B cell (primary cell): ENCODE measurements around the gene BMF. TPM values are rescaled to one million over a fixed set of nuclear protein-coding genes. Genes with fewer than 3 reads are reported as not detected.

Experiments used
- ATAC-seq: fragments of 200-7000 bp; cut with Tn5 transposase; one replicate; pipeline ENCODE4 v1.10.0; 2021; ENCODE audit warnings: low read depth, mild to moderate bottlenecking, moderate number of reproducible peaks, moderate library complexity
- CTCF ChIA-PET: fragments of 350-600 bp; sonication (Branson Sonifier 250); formaldehyde crosslinking; loops from one replicate; lab custom pipeline; 2021; ENCODE audit warnings: antibody characterized with exemption, inconsistent platforms; lab: Charles Lee
- POLR2A ChIA-PET: fragments of 350-600 bp; sonication (Branson Sonifier 250); formaldehyde crosslinking; loops from one replicate; lab custom pipeline; 2021; ENCODE audit warnings: antibody characterized with exemption; lab: Charles Lee
- DNase-seq: peaks from one replicate; pipeline ENCODE4 v3.0.0; 2013
- H2AFZ ChIP-seq: 2 replicates; pipeline ENCODE4 v1.6.1; 2012; ENCODE audit warnings: mild to moderate bottlenecking, low read depth, low read length; ENCODE audit not compliant: insufficient read depth, poor library complexity, severe bottlenecking
- H3K27ac ChIP-seq, 2 donors: 1 replicate in 1 of 2; 2 replicates in 1 of 2; pipeline ENCODE4 v1.5.1; 2012 to 2013; ENCODE audit warnings: low read length in 2 of 2, mild to moderate bottlenecking in 2 of 2, moderate library complexity in 1 of 2
- H3K27me3 ChIP-seq, 4 experiments: fragments of 200-600 bp in 1 of 4; sonication (generic) in 1 of 4; replicated peaks in 1 of 4; 1 replicate in 2 of 4; 2 replicates in 2 of 4; pipeline versions ENCODE4 v1.6.1 to v1.7.0; 2013 to 2016; ENCODE audit warnings: low read length in 3 of 4, mild to moderate bottlenecking in 2 of 4, mixed read lengths in 1 of 4, moderate library complexity in 1 of 4; ENCODE audit not compliant: insufficient read depth in 4 of 4, control insufficient read depth in 3 of 4; ENCODE audit errors: control extremely low read depth in 1 of 4
- H3K36me3 ChIP-seq, 2 experiments: replicated peaks in 1 of 2; 1 replicate in 1 of 2; 2 replicates in 1 of 2; pipeline versions ENCODE4 v1.6.1 to v1.7.1; 2013; ENCODE audit warnings: low read length in 1 of 2; ENCODE audit not compliant: insufficient read depth in 2 of 2, control insufficient read depth in 1 of 2; ENCODE audit errors: control extremely low read depth in 1 of 2, extremely low read depth in 1 of 2
- H3K4me1 ChIP-seq, 2 donors: fragments of 200-600 bp in 1 of 2; sonication (generic) in 1 of 2; 1 replicate in 1 of 2; 2 replicates in 1 of 2; pipeline versions ENCODE4 v1.5.1 to v1.6.1; 2013 to 2017; ENCODE audit warnings: low read length in 2 of 2; ENCODE audit not compliant: control insufficient read depth in 2 of 2, insufficient read depth in 2 of 2
- H3K4me2 ChIP-seq: replicated peaks from 2 replicates; pipeline ENCODE3; 2012; ENCODE audit warnings: mild to moderate bottlenecking, low read depth, low read length; ENCODE audit not compliant: poor library complexity, severe bottlenecking
- H3K4me3 ChIP-seq, 5 experiments: fragments of 200-600 bp in 1 of 5; sonication (generic) in 1 of 5; 1 replicate in 3 of 5; 2 replicates in 2 of 5; pipeline versions ENCODE4 v1.5.1 to v1.7.0; 2011 to 2016; ENCODE audit warnings: low read length in 4 of 5, mild to moderate bottlenecking in 4 of 5, low read depth in 2 of 5, control low read depth in 1 of 5, moderate library complexity in 1 of 5; ENCODE audit not compliant: insufficient read depth in 1 of 5; ENCODE audit errors: control extremely low read depth in 1 of 5, extremely low read depth in 1 of 5
- H3K79me2 ChIP-seq: fragments of 200-600 bp; sonication (generic); one replicate; pipeline ENCODE4 v1.6.0; 2016; ENCODE audit warnings: low read length; ENCODE audit not compliant: control insufficient read depth, insufficient read depth
- H3K9ac ChIP-seq: fragments of 200-600 bp; sonication (generic); 2 replicates; pipeline ENCODE4 v1.6.1; 2017; ENCODE audit warnings: mild to moderate bottlenecking, low read length, moderate library complexity
- H3K9me3 ChIP-seq, 3 donors: one replicate each; pipeline versions ENCODE4 v1.6.1 to v1.7.1; 2013; ENCODE audit warnings: low read length in 2 of 3; ENCODE audit not compliant: control insufficient read depth in 2 of 3, insufficient read depth in 1 of 3; ENCODE audit errors: control extremely low read depth in 1 of 3
- H4K20me1 ChIP-seq: 2 replicates; pipeline ENCODE4 v1.6.0; 2012; ENCODE audit warnings: mild to moderate bottlenecking, low read length; ENCODE audit not compliant: insufficient read depth, control insufficient read depth, poor library complexity, severe bottlenecking
- H3K27ac Mint-ChIP-seq: one replicate; pipeline ENCODE4 v1.8.0; 2021; ENCODE audit warnings: mixed read lengths
- H3K27me3 Mint-ChIP-seq: one replicate; pipeline ENCODE4 v1.8.0; 2021; ENCODE audit warnings: mixed read lengths
- H3K4me1 Mint-ChIP-seq: one replicate; pipeline ENCODE4 v1.8.0; 2021; ENCODE audit warnings: mixed read lengths
- H3K4me3 Mint-ChIP-seq: one replicate; pipeline ENCODE4 v1.8.0; 2021; ENCODE audit warnings: mixed read lengths
- H3K9me3 Mint-ChIP-seq: one replicate; pipeline ENCODE4 v1.8.0; 2022; ENCODE audit warnings: mixed read lengths; ENCODE audit not compliant: insufficient read depth
- CTCF ChIP-seq: fragments of 200-600 bp; IDR thresholded peaks from one replicate; pipeline ENCODE4 v1.8.0; 2022; ENCODE audit warnings: antibody characterized with exemption, mild to moderate bottlenecking
- EZH2 ChIP-seq: IDR thresholded peaks from 2 replicates; pipeline ENCODE4 v1.6.1; 2012; ENCODE audit warnings: borderline replicate concordance, low read depth, mild to moderate bottlenecking, moderate library complexity, low read length; ENCODE audit not compliant: insufficient read depth, poor library complexity, severe bottlenecking
- WGBS: methylation state at CpG from one replicate; pipeline ENCODE4 v1.1.5; 2013; ENCODE audit warnings: missing lambda C conversion rate; ENCODE audit not compliant: insufficient coverage; 5-methylcytosine and 5-hydroxymethylcytosine counted together
- intact Hi-C: fragments of 100-400 bp; cut with micrococcal nuclease; formaldehyde crosslinking; loops from one replicate; pipeline ENCODE4 v1.10.0; 2022
- polyA plus RNA-seq: library from polyadenylated mRNA; depleted of rRNA; stranded (reverse); fragments of >200 nt; gene quantifications from 2 replicates; pipeline ENCODE4 v1.2.3, GENCODE V29; 2012
- total RNA-seq, 2 donors: library from RNA; stranded (reverse); fragments of 120-200 nt in 1 of 2; gene quantifications; 1 replicate in 1 of 2; 2 replicates in 1 of 2; pipeline versions ENCODE4 v1.2.3 to v1.2.4, GENCODE V29; 2013 to 2022

BMF gene
- total and polyA plus RNA-seq, 2 donors (not counting 1 experiment from before 2014, with no cell fraction given), result 43.2 to 343 TPM

GRCh38 chr15:40046721-40047414, 61.8 kb downstream of the BMF start:
- Histone ChIP-seq H3K9ac (no peak overlapping the region), H3K36me3 (no peaks in the 10 kb centered on the region), H3K9me3 (no peaks in the 10 kb centered on the region), H4K20me1 (no peaks in the 10 kb centered on the region), H3K79me2 (peaks cover 18% of the 10 kb centered on the region), H3K4me2 (peak overlapping the region; percentile 53), H3K4me3 (no peak overlapping the region), H2AFZ (peak overlapping the region; percentile 55), H3K27me3 (no peaks in the 10 kb centered on the region), H3K27ac (peak overlapping the region in 1 of 2 donors; percentile 52), H3K4me1 (peaks cover 59 to 66% of the 10 kb centered on the region in 2 donors)
- intact Hi-C loops, result loop anchor here (5.0 kb wide), 1 partner anchor 275 kb away; the partner anchor contains the start of gene INAFM2
- POLR2A ChIA-PET, result interaction anchor here (0.8 to 8.4 kb wide), 9 partner anchors 13 to 56 kb away, joined by 3 to 324 read pairs (median 3); partner anchors contain the start of gene BMF
- H3K4me3 Mint-ChIP-seq, result no peak overlapping the region
- H3K27ac Mint-ChIP-seq, result peak overlapping the region; percentile 82
- WGBS, result 52% methylated on average over 5 of the region's 5 CpGs
- H3K4me1 Mint-ChIP-seq, result peaks cover 61% of the 10 kb centered on the region
- H3K9me3 Mint-ChIP-seq, result no peaks in the 10 kb centered on the region
- ATAC-seq, result no peak
- TF ChIP-seq CTCF (no peak), EZH2 (no peak)
- CTCF ChIA-PET, result interaction anchor here (0.6 to 16.5 kb wide), 19 partner anchors 8 to 236 kb away, joined by 3 to 934 read pairs (median 9); partner anchors contain the start of genes ANKRD63, BMF and BUB1B
- DNase-seq, result no peak
- no peaks in the 10 kb centered on the region for H3K27me3 Mint-ChIP-seq
